GM23338 (cell line): Measurements from ENCODE around the gene SCAPER. TPM values are rescaled to one million over a fixed set of nuclear protein-coding genes. Genes with fewer than 3 reads are reported as not detected.

Experiments used
- ATAC-seq: fragments of 200-7000 bp; cut with Tn5 transposase; 3 replicates; pipeline ENCODE4 v1.9.1; 2020
- DNase-seq: peaks from one replicate; pipeline ENCODE4 v3.0.0-alpha.2; 2015; ENCODE audit warnings: low spot score
- H2AFZ ChIP-seq: fragments of 200-600 bp; sonication (generic); 2 replicates; pipeline ENCODE4 v1.8.0; 2016; ENCODE audit warnings: antibody characterized with exemption, mild to moderate bottlenecking, moderate library complexity
- H3F3A ChIP-seq: fragments of 200-600 bp; sonication (generic); replicated peaks from 2 replicates; pipeline ENCODE4 v1.8.0; 2017; ENCODE audit warnings: antibody characterized with exemption, mixed run types, low read depth
- H3K27ac ChIP-seq: fragments of 200-600 bp; sonication (generic); 2 replicates; pipeline ENCODE4 v1.6.1; 2016; ENCODE audit warnings: low read depth
- H3K27me3 ChIP-seq: fragments of 200-600 bp; sonication (generic); 2 replicates; pipeline ENCODE4 v1.8.0; 2016; ENCODE audit warnings: mild to moderate bottlenecking, mixed run types, moderate library complexity; ENCODE audit not compliant: insufficient read depth
- H3K36me3 ChIP-seq: fragments of 200-600 bp; sonication (generic); 2 replicates; pipeline ENCODE4 v1.8.0; 2016; ENCODE audit warnings: mild to moderate bottlenecking; ENCODE audit not compliant: insufficient read depth
- H3K4me1 ChIP-seq: fragments of 200-600 bp; sonication (generic); 2 replicates; pipeline ENCODE4 v1.8.0; 2016; ENCODE audit warnings: mild to moderate bottlenecking, moderate library complexity; ENCODE audit not compliant: insufficient read depth
- H3K4me2 ChIP-seq: fragments of 200-600 bp; sonication (generic); 2 replicates; pipeline ENCODE4 v1.7.1; 2017; ENCODE audit warnings: mixed run types
- H3K4me3 ChIP-seq: fragments of 200-600 bp; sonication (generic); 2 replicates; pipeline ENCODE4 v1.6.1; 2016; ENCODE audit warnings: mixed run types
- H3K79me2 ChIP-seq: fragments of 200-600 bp; sonication (generic); replicated peaks from 2 replicates; pipeline ENCODE4 v1.8.0; 2017; ENCODE audit warnings: mild to moderate bottlenecking; ENCODE audit not compliant: insufficient read depth
- H3K9me2 ChIP-seq: fragments of 200-600 bp; sonication (generic); 2 replicates; pipeline ENCODE4 v1.8.0; 2017; ENCODE audit not compliant: insufficient read depth
- H4K20me1 ChIP-seq: fragments of 200-600 bp; sonication (generic); replicated peaks from 2 replicates; pipeline ENCODE4 v1.8.0; 2017; ENCODE audit warnings: mild to moderate bottlenecking; ENCODE audit not compliant: insufficient read depth
- H3K27ac Mint-ChIP-seq: 2 replicates; pipeline ENCODE4 v1.8.0; 2020; ENCODE audit warnings: inconsistent platforms, mild to moderate bottlenecking, moderate library complexity, mixed read lengths
- H3K27me3 Mint-ChIP-seq: 3 replicates; pipeline ENCODE4 v1.8.0; 2022; ENCODE audit warnings: low read depth, mild to moderate bottlenecking, moderate library complexity, mixed read lengths, inconsistent platforms; ENCODE audit not compliant: insufficient read depth, poor library complexity
- H3K36me3 Mint-ChIP-seq: 3 replicates; pipeline ENCODE4 v1.8.0; 2021; ENCODE audit warnings: low read depth, mild to moderate bottlenecking, inconsistent platforms, moderate library complexity, mixed read lengths
- H3K4me1 Mint-ChIP-seq: 3 replicates; pipeline ENCODE4 v1.8.0; 2020; ENCODE audit warnings: mild to moderate bottlenecking, inconsistent platforms, mixed read lengths
- H3K4me3 Mint-ChIP-seq: 3 replicates; pipeline ENCODE4 v1.8.0; 2021; ENCODE audit warnings: moderate library complexity, mild to moderate bottlenecking, inconsistent platforms, mixed read lengths
- H3K9me3 Mint-ChIP-seq: 3 replicates; pipeline ENCODE4 v1.8.0; 2020; ENCODE audit warnings: moderate library complexity, mild to moderate bottlenecking, inconsistent platforms, mixed read lengths
- CREB1 ChIP-seq: fragments of 250-450 bp; sonication (Bioruptor Pico); IDR thresholded peaks from 2 replicates; pipeline ENCODE4 v1.5.0; 2020; ENCODE audit warnings: low read depth, mild to moderate bottlenecking, moderate library complexity
- EZH2 ChIP-seq: fragments of 200-600 bp; sonication (generic); IDR thresholded peaks from one replicate; pipeline ENCODE4 v1.8.0; 2017; ENCODE audit warnings: antibody characterized with exemption, mild to moderate bottlenecking, low read depth; ENCODE audit not compliant: unreplicated experiment
- EZH2phosphoT487 ChIP-seq: fragments of 200-600 bp; sonication (generic); IDR thresholded peaks from one replicate; pipeline ENCODE4 v1.8.1; 2018; ENCODE audit warnings: antibody characterized with exemption; ENCODE audit not compliant: unreplicated experiment
- JUNB ChIP-seq: IDR thresholded peaks from one replicate; pipeline ENCODE4 v1.6.1; 2016; ENCODE audit warnings: antibody characterized with exemption; ENCODE audit not compliant: unreplicated experiment
- REST ChIP-seq: IDR thresholded peaks from one replicate; pipeline ENCODE4 v1.6.1; 2018; ENCODE audit warnings: antibody characterized with exemption; ENCODE audit not compliant: unreplicated experiment
- STAT1 ChIP-seq: IDR thresholded peaks from one replicate; pipeline ENCODE4 v1.6.1; 2016; ENCODE audit warnings: antibody characterized with exemption; ENCODE audit not compliant: unreplicated experiment
- ZNF114 ChIP-seq: fragments of 250-450 bp; sonication (Bioruptor Pico); IDR thresholded peaks from 2 replicates; pipeline ENCODE4 v1.5.0; 2020; ENCODE audit warnings: mild to moderate bottlenecking, moderate library complexity
- ZNF331 ChIP-seq: fragments of 250-450 bp; sonication (Bioruptor Pico); IDR thresholded peaks from 2 replicates; pipeline ENCODE4 v1.5.0; 2020; ENCODE audit warnings: low read depth, mild to moderate bottlenecking, moderate library complexity
- polyA plus RNA-seq: library from polyadenylated mRNA; unstranded; fragments of >200 nt; fragmentation: Nextera tagmentation; extraction: Ambion mirVana; gene quantifications from 2 replicates; pipeline ENCODE4 v1.2.1, GENCODE V29; 2016
- total RNA-seq: library from RNA; depleted of rRNA; stranded (reverse); fragments of >200 nt; shearing (Covaris generic); gene quantifications from 2 replicates; pipeline ENCODE4 v1.2.3, GENCODE V29; 2014
- TF ChIP-seq, protein P1 (sequence below), 2 experiments: fragments of 200-600 bp in 1 of 2; sonication (generic) in 1 of 2; conservative IDR thresholded peaks; 2 replicates each; pipeline versions ENCODE4 v1.5.1 to v1.6.1; 2016 to 2017; ENCODE audit warnings: antibody characterized with exemption in 2 of 2, low read depth in 2 of 2, mild to moderate bottlenecking in 2 of 2, moderate library complexity in 1 of 2

The SCAPER gene
- total and polyA plus RNA-seq, 2 experiments from 2014 or later, result 9.1 to 17.6 TPM

GRCh38 chr15:76526111-76526510 is 379.0 kb downstream of the SCAPER start:
- H3K27me3 ChIP-seq, result no peaks in the 10 kb centered on the region
- H3K27ac ChIP-seq, result no peak overlapping the region
- no peaks in the 10 kb centered on the region for H3F3A ChIP-seq
- Mint-ChIP-seq H3K4me3 (no peak overlapping the region), H3K27me3 (no peaks in the 10 kb centered on the region), H3K9me3 (no peaks in the 10 kb centered on the region), H3K4me1 (no peaks in the 10 kb centered on the region), H3K27ac (no peak overlapping the region), H3K36me3 (no peaks in the 10 kb centered on the region)
- H3K4me3 ChIP-seq, result no peak overlapping the region
- H3K9me2 ChIP-seq, result no peaks in the 10 kb centered on the region
- DNase-seq (no peak), ATAC-seq (no peak)
- no peak for TF ChIP-seq REST
- no peaks in the 10 kb centered on the region for H4K20me1 ChIP-seq
- no peaks in the 10 kb centered on the region for H3K4me1 ChIP-seq
- no peak overlapping the region for H2AFZ ChIP-seq
- H3K79me2 ChIP-seq, result no peaks in the 10 kb centered on the region
- no peaks in the 10 kb centered on the region for H3K36me3 ChIP-seq
- H3K4me2 ChIP-seq, result no peak overlapping the region

DNA sequence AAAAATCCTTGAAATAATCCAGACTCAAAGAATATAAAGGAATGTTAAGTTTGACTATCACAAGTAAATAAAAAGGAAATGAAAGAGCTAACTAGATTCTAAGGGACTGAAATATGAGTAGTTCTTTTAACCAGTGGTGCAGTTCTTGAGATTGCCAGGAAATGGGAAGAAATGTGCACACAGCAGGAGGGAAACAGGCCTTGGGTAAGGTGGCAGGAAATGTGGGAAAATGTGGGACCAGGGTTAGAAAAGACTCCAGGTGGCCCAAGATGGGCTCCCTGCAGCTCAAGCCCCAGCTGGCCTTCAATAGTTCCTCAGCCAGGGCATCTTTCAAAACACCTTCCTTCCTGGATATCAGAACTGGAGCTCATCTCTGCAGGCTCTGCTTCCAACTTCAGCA is 387.2 kb downstream of the SCAPER start:
- Mint-ChIP-seq H3K4me1 (peaks cover 16% of the 10 kb centered on the region), H3K9me3 (no peaks in the 10 kb centered on the region; the same call in 2 of the 3 replicates), H3K36me3 (no peaks in the 10 kb centered on the region), H3K4me3 (no peak overlapping the region), H3K27me3 (peaks cover 3% of the 10 kb centered on the region), H3K27ac (peak overlapping the region; percentile 71; the same call in 1 of the 2 replicates)
- ATAC-seq (no peak; the same call in 1 of the 3 replicates), DNase-seq (peak; percentile 27)
- H3K36me3 ChIP-seq, result no peaks in the 10 kb centered on the region
- no peaks in the 10 kb centered on the region for H3K27me3 ChIP-seq
- H3K27ac ChIP-seq, result peak overlapping the region; percentile 65; the same call in 1 of the 2 replicates
- no peak overlapping the region for H2AFZ ChIP-seq
- no peaks in the 10 kb centered on the region for H3K9me2 ChIP-seq
- H3K4me3 ChIP-seq, result no peak overlapping the region
- peak overlapping the region; percentile 7 for H3K4me2 ChIP-seq
- H4K20me1 ChIP-seq, result no peaks in the 10 kb centered on the region
- H3K79me2 ChIP-seq, result no peaks in the 10 kb centered on the region
- H3F3A ChIP-seq, result no peaks in the 10 kb centered on the region
- peaks cover 24% of the 10 kb centered on the region for H3K4me1 ChIP-seq
- TF ChIP-seq JUNB (no peak), EZH2phosphoT487 (no peak), ZNF331 (CRISPR knock-in tag) (no peak), ZNF114 (CRISPR knock-in tag) (no peak), STAT1 (no peak), REST (no peak), EZH2 (no peak), CREB1 (CRISPR knock-in tag) (no peak)
- TF ChIP-seq, protein P1, sequence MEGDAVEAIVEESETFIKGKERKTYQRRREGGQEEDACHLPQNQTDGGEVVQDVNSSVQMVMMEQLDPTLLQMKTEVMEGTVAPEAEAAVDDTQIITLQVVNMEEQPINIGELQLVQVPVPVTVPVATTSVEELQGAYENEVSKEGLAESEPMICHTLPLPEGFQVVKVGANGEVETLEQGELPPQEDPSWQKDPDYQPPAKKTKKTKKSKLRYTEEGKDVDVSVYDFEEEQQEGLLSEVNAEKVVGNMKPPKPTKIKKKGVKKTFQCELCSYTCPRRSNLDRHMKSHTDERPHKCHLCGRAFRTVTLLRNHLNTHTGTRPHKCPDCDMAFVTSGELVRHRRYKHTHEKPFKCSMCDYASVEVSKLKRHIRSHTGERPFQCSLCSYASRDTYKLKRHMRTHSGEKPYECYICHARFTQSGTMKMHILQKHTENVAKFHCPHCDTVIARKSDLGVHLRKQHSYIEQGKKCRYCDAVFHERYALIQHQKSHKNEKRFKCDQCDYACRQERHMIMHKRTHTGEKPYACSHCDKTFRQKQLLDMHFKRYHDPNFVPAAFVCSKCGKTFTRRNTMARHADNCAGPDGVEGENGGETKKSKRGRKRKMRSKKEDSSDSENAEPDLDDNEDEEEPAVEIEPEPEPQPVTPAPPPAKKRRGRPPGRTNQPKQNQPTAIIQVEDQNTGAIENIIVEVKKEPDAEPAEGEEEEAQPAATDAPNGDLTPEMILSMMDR (conservative IDR thresholded peaks at IDR 0.05; ENCODE audit: low read depth in 2 of 2), result no peak
